HepG2 (cell line): ENCODE measurements around the gene GLIS2. TPM values are rescaled to one million over a fixed set of nuclear protein-coding genes. Genes with fewer than 3 reads are reported as not detected.

Source experiments
- CBX5 ChIP-seq: sonication (generic); formaldehyde crosslinking; IDR thresholded peaks from 2 replicates; pipeline ENCODE4 v1.4.0; 2020; ENCODE audit warnings: missing genetic modification reagents, borderline replicate concordance
- ETV6 ChIP-seq: sonication (generic); formaldehyde crosslinking; conservative IDR thresholded peaks from 2 replicates; pipeline ENCODE4 v1.4.0; 2020; ENCODE audit warnings: missing genetic modification reagents
- FLYWCH1 ChIP-seq: sonication (generic); formaldehyde crosslinking; IDR thresholded peaks from 2 replicates; pipeline ENCODE4 v1.8.1; 2023; ENCODE audit warnings: mild to moderate bottlenecking, missing genetic modification reagents
- GABPA ChIP-seq, 2 experiments: IDR thresholded peaks; 2 replicates each; pipeline ENCODE4 v1.6.1; 2011 to 2016; ENCODE audit warnings: low read depth in 2 of 2, low read length in 1 of 2, missing biosample characterization in 1 of 2, missing genetic modification characterization in 1 of 2
- HHEX ChIP-seq: IDR thresholded peaks from 2 replicates; pipeline ENCODE4 v1.6.1; 2016; ENCODE audit warnings: control low read depth
- IKZF4 ChIP-seq: sonication (generic); formaldehyde crosslinking; IDR thresholded peaks from 2 replicates; pipeline ENCODE4 v1.5.1; 2020; ENCODE audit warnings: borderline replicate concordance, mild to moderate bottlenecking, low read depth, missing genetic modification reagents; ENCODE audit errors: not compliant biosample characterization
- KLF12 ChIP-seq: sonication (generic); formaldehyde crosslinking; IDR thresholded peaks from 2 replicates; pipeline ENCODE4 v1.4.0; 2020; ENCODE audit warnings: missing genetic modification reagents, borderline replicate concordance
- MEIS1 ChIP-seq: sonication (generic); formaldehyde crosslinking; IDR thresholded peaks from 2 replicates; pipeline ENCODE4 v1.9.0; 2021; ENCODE audit warnings: mild to moderate bottlenecking, missing genetic modification reagents, moderate library complexity, borderline replicate concordance
- NFKBIZ ChIP-seq: IDR thresholded peaks from 2 replicates; pipeline ENCODE4 v1.6.1; 2018; ENCODE audit warnings: missing genetic modification reagents, missing compliant biosample characterization
- RBFOX2 ChIP-seq: fragments of 200-400 bp; formaldehyde crosslinking; IDR thresholded peaks from 2 replicates; pipeline ENCODE4 v1.6.1; 2017; ENCODE audit warnings: low read depth, mild to moderate bottlenecking, low read length
- SOX6 ChIP-seq, 2 experiments: fragments of 450-650 bp in 1 of 2; sonication (generic) in 1 of 2; formaldehyde crosslinking in 1 of 2; IDR thresholded peaks; 2 replicates each; pipeline versions ENCODE4 v1.4.0 to v1.6.1; 2017 to 2020; ENCODE audit warnings: antibody characterized with exemption in 1 of 2, mild to moderate bottlenecking in 1 of 2, missing genetic modification reagents in 1 of 2
- TAF1 ChIP-seq: sonication (generic); formaldehyde crosslinking; IDR thresholded peaks from 2 replicates; pipeline ENCODE4 v1.4.0; 2020; ENCODE audit warnings: missing genetic modification reagents
- TCF7L2 ChIP-seq: IDR thresholded peaks from 2 replicates; pipeline ENCODE4 v1.6.1; 2011; ENCODE audit warnings: mild to moderate bottlenecking, low read depth, low read length, moderate library complexity
- ZNF160 ChIP-seq: sonication (generic); formaldehyde crosslinking; IDR thresholded peaks from 2 replicates; pipeline ENCODE4 v1.8.0; 2022; ENCODE audit warnings: mild to moderate bottlenecking, inconsistent platforms, missing genetic modification reagents
- ZNF207 ChIP-seq: fragments of 450-650 bp; IDR thresholded peaks from 2 replicates; pipeline ENCODE4 v1.6.1; 2016; ENCODE audit warnings: antibody characterized with exemption, borderline replicate concordance
- ZNF776 ChIP-seq: sonication (generic); formaldehyde crosslinking; IDR thresholded peaks from 2 replicates; pipeline ENCODE4 v1.4.0; 2020; ENCODE audit warnings: mild to moderate bottlenecking, missing genetic modification reagents
- polyA plus RNA-seq, 8 experiments: library from polyadenylated mRNA; depleted of rRNA in 3 of 8; stranded (reverse) in 7 of 8; unstranded in 1 of 8; fragments of >200 nt; fragmentation: Illumina TruSeq in 4 of 8; extraction: Trizol in 4 of 8; gene quantifications; 2 replicates each; pipeline versions ENCODE4 v1.2.1 to v1.2.3, GENCODE V29; 2011 to 2016; ENCODE audit warnings: low read depth in 4 of 8, missing spikeins in 1 of 8, mixed read lengths in 1 of 8; ENCODE audit not compliant: insufficient read depth in 1 of 8
- total RNA-seq, 5 experiments: library from RNA; depleted of rRNA; stranded (reverse); fragments of >200 nt; fragmentation: Illumina TruSeq; extraction: Trizol; gene quantifications; 2 replicates each; pipeline ENCODE4 v1.2.3, GENCODE V29; 2016; ENCODE audit warnings: low read depth in 1 of 5
- TF ChIP-seq, protein P1 (sequence below): sonication (generic); formaldehyde crosslinking; IDR thresholded peaks from 2 replicates; pipeline ENCODE4 v1.4.0; 2020; ENCODE audit warnings: missing genetic modification reagents
- TF ChIP-seq, protein P2 (sequence below): sonication (generic); formaldehyde crosslinking; IDR thresholded peaks from 2 replicates; pipeline ENCODE4 v1.9.0; 2022; ENCODE audit warnings: missing genetic modification reagents, mild to moderate bottlenecking, borderline replicate concordance
- TF ChIP-seq, protein P3 (sequence below): sonication (generic); formaldehyde crosslinking; IDR thresholded peaks from 2 replicates; pipeline ENCODE4 v1.5.1; 2020; ENCODE audit warnings: missing genetic modification reagents, mild to moderate bottlenecking, borderline replicate concordance
- TF ChIP-seq, protein P4 (sequence below): sonication (generic); formaldehyde crosslinking; IDR thresholded peaks from 2 replicates; pipeline ENCODE4 v1.4.0; 2020; ENCODE audit warnings: mild to moderate bottlenecking, missing genetic modification reagents
- TF ChIP-seq, protein P5 (sequence below): IDR thresholded peaks from 2 replicates; pipeline ENCODE4 v1.6.1; 2018; ENCODE audit warnings: missing genetic modification reagents

Gene GLIS2
- total and polyA plus RNA-seq, 2 of the 13 experiments (the other 11 are each of a cell fraction or from before 2014, with no cell fraction given): 0.28 to 0.29 TPM

DNA sequence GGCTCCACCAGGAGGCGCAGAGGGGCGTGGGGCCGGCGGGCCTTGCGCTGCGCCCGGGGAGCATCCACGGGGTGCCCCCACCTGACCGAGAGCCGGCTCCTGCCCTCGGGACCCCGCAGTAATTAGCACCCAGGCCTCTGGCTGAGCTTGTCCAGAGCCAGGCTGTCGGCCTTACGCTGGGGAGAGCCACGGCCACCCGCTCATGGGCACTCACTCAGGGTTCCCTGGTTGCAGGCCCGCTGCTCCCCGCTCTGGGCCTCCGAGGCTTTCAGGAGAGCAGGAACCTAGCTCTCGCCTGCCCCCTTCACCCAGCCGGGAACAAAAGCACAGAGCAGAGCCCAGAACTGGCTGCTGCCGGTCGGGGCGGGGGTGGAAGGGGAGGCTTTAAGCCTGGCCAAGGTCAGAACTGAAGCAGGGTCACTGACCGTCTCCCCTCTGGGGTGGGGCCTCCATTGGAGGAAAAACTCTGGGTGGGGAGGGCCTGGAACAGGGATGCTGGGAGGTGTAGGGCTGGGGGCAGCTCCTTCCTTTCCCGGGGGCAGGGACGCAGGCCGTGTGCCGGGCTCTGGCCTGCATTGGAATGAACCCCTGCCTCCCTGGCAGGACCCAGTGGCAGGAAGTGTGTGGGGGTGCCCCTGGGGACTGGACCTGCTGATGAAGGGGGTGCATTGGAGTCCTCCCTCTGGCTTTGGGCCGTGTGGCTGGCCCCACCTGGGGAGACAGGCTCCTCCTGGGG is 12.3 kb downstream of the GLIS2 start (continued):
- TF ChIP-seq, protein P1, sequence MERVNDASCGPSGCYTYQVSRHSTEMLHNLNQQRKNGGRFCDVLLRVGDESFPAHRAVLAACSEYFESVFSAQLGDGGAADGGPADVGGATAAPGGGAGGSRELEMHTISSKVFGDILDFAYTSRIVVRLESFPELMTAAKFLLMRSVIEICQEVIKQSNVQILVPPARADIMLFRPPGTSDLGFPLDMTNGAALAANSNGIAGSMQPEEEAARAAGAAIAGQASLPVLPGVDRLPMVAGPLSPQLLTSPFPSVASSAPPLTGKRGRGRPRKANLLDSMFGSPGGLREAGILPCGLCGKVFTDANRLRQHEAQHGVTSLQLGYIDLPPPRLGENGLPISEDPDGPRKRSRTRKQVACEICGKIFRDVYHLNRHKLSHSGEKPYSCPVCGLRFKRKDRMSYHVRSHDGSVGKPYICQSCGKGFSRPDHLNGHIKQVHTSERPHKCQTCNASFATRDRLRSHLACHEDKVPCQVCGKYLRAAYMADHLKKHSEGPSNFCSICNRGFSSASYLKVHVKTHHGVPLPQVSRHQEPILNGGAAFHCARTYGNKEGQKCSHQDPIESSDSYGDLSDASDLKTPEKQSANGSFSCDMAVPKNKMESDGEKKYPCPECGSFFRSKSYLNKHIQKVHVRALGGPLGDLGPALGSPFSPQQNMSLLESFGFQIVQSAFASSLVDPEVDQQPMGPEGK: peak; percentile 97
- TF ChIP-seq ETV6 (CRISPR knock-in tag) (no peak), HHEX (0 out of 2 replicates have a peak, but pooled peaks have one; percentile 5), IKZF4 (CRISPR knock-in tag) (no peak), ZNF776 (CRISPR knock-in tag) (no peak; the same call in none of the 2 replicates), GABPA (IDR thresholded peaks at IDR 0.05; ENCODE audit: low read depth, low read length) (no peak), GABPA (CRISPR knock-in tag; IDR thresholded peaks at IDR 0.05; ENCODE audit: low read depth) (0 out of 2 replicates have a peak, but pooled peaks have one; percentile 27), TCF7L2 (no peak), ZNF207 (no peak), MEIS1 (CRISPR knock-in tag) (no peak), KLF12 (CRISPR knock-in tag) (peak; percentile 69; the same call in 1 of the 2 replicates), RBFOX2 (peak; percentile 51), TAF1 (peak; percentile 67), CBX5 (CRISPR knock-in tag) (peak; percentile 65; the same call in 1 of the 2 replicates), SOX6 (IDR thresholded peaks at IDR 0.05) (no peak), SOX6 (CRISPR knock-in tag; IDR thresholded peaks at IDR 0.05) (peak; percentile 84), ZNF160 (0 out of 2 replicates have a peak, but pooled peaks have one; percentile 40), NFKBIZ (CRISPR knock-in tag) (0 out of 2 replicates have a peak, but pooled peaks have one; percentile 15), FLYWCH1 (CRISPR knock-in tag) (no peak)
- TF ChIP-seq, protein P2, sequence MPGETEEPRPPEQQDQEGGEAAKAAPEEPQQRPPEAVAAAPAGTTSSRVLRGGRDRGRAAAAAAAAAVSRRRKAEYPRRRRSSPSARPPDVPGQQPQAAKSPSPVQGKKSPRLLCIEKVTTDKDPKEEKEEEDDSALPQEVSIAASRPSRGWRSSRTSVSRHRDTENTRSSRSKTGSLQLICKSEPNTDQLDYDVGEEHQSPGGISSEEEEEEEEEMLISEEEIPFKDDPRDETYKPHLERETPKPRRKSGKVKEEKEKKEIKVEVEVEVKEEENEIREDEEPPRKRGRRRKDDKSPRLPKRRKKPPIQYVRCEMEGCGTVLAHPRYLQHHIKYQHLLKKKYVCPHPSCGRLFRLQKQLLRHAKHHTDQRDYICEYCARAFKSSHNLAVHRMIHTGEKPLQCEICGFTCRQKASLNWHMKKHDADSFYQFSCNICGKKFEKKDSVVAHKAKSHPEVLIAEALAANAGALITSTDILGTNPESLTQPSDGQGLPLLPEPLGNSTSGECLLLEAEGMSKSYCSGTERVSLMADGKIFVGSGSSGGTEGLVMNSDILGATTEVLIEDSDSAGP (CRISPR knock-in tag): no peak; the same call in none of the 2 replicates
- TF ChIP-seq, protein P3, sequence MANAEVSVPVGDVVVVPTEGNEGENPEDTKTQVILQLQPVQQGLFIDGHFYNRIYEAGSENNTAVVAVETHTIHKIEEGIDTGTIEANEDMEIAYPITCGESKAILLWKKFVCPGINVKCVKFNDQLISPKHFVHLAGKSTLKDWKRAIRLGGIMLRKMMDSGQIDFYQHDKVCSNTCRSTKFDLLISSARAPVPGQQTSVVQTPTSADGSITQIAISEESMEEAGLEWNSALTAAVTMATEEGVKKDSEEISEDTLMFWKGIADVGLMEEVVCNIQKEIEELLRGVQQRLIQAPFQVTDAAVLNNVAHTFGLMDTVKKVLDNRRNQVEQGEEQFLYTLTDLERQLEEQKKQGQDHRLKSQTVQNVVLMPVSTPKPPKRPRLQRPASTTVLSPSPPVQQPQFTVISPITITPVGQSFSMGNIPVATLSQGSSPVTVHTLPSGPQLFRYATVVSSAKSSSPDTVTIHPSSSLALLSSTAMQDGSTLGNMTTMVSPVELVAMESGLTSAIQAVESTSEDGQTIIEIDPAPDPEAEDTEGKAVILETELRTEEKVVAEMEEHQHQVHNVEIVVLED (CRISPR knock-in tag): peak; percentile 56; the same call in 1 of the 2 replicates
- TF ChIP-seq, protein P4, sequence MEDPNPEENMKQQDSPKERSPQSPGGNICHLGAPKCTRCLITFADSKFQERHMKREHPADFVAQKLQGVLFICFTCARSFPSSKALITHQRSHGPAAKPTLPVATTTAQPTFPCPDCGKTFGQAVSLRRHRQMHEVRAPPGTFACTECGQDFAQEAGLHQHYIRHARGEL (CRISPR knock-in tag): 0 out of 2 replicates have a peak, but pooled peaks have one; percentile 36
- TF ChIP-seq, protein P5, sequence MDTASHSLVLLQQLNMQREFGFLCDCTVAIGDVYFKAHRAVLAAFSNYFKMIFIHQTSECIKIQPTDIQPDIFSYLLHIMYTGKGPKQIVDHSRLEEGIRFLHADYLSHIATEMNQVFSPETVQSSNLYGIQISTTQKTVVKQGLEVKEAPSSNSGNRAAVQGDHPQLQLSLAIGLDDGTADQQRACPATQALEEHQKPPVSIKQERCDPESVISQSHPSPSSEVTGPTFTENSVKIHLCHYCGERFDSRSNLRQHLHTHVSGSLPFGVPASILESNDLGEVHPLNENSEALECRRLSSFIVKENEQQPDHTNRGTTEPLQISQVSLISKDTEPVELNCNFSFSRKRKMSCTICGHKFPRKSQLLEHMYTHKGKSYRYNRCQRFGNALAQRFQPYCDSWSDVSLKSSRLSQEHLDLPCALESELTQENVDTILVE (CRISPR knock-in tag): peak; percentile 77; the same call in 1 of the 2 replicates
